Neural progenitor cell (in vitro differentiated cells): ENCODE measurements around the gene ZDHHC1. TPM values are rescaled to one million over a fixed set of nuclear protein-coding genes. Genes with fewer than 3 reads are reported as not detected.

Experiments
- DNase-seq: peaks from one replicate; pipeline ENCODE4 v3.0.0-alpha.2; 2016; ENCODE audit warnings: low spot score
- H2AFZ ChIP-seq: fragments of 200-600 bp; sonication (generic); replicated peaks from 2 replicates; pipeline ENCODE4 v1.6.1; 2016; ENCODE audit warnings: antibody characterized with exemption
- H3F3A ChIP-seq: fragments of 200-600 bp; sonication (generic); 2 replicates; pipeline ENCODE4 v1.6.1; 2016; ENCODE audit warnings: antibody characterized with exemption, low read depth
- H3K27ac ChIP-seq: fragments of 200-600 bp; sonication (generic); 2 replicates; pipeline ENCODE4 v1.5.1; 2016; ENCODE audit warnings: mild to moderate bottlenecking
- H3K27me3 ChIP-seq: fragments of 200-600 bp; sonication (generic); 2 replicates; pipeline ENCODE4 v1.6.1; 2016; ENCODE audit warnings: mild to moderate bottlenecking, moderate library complexity
- H3K36me3 ChIP-seq: fragments of 200-600 bp; sonication (generic); 2 replicates; pipeline ENCODE4 v1.5.1; 2016
- H3K4me1 ChIP-seq: fragments of 200-600 bp; sonication (generic); 2 replicates; pipeline ENCODE4 v1.6.1; 2016; ENCODE audit warnings: mixed run types
- H3K4me2 ChIP-seq: fragments of 200-600 bp; sonication (generic); 2 replicates; pipeline ENCODE4 v1.6.1; 2016
- H3K4me3 ChIP-seq: fragments of 200-600 bp; sonication (generic); 2 replicates; pipeline ENCODE4 v1.5.1; 2016
- H3K79me2 ChIP-seq: fragments of 200-600 bp; sonication (generic); 2 replicates; pipeline ENCODE4 v1.6.1; 2016; ENCODE audit warnings: low read depth
- H3K9ac ChIP-seq: fragments of 200-600 bp; sonication (generic); 2 replicates; pipeline ENCODE4 v1.6.1; 2016
- H3K9me3 ChIP-seq: fragments of 200-600 bp; sonication (generic); 2 replicates; pipeline ENCODE4 v1.5.1; 2016; ENCODE audit warnings: low read depth
- H4K20me1 ChIP-seq: fragments of 200-600 bp; sonication (generic); 2 replicates; pipeline ENCODE4 v1.6.1; 2016; ENCODE audit warnings: low read depth
- H3K27ac Mint-ChIP-seq: 3 replicates; pipeline ENCODE4 v1.8.0; 2021; ENCODE audit warnings: mixed read lengths
- H3K27me3 Mint-ChIP-seq: 2 replicates; pipeline ENCODE4 v1.8.0; 2022; ENCODE audit warnings: low read depth, mild to moderate bottlenecking, inconsistent platforms, moderate library complexity, mixed read lengths; ENCODE audit not compliant: insufficient read depth
- H3K36me3 Mint-ChIP-seq: 3 replicates; pipeline ENCODE4 v1.8.0; 2021; ENCODE audit warnings: mixed read lengths
- H3K4me1 Mint-ChIP-seq: 3 replicates; pipeline ENCODE4 v1.8.0; 2021; ENCODE audit warnings: mixed read lengths
- H3K4me3 Mint-ChIP-seq: 3 replicates; pipeline ENCODE4 v1.8.0; 2021; ENCODE audit warnings: mild to moderate bottlenecking, moderate library complexity, mixed read lengths
- H3K9me3 Mint-ChIP-seq: 3 replicates; pipeline ENCODE4 v1.8.0; 2020; ENCODE audit warnings: mixed read lengths
- EZH2 ChIP-seq: fragments of 200-600 bp; sonication (generic); IDR thresholded peaks from 2 replicates; pipeline ENCODE4 v1.6.1; 2017; ENCODE audit warnings: antibody characterized with exemption, mild to moderate bottlenecking, moderate library complexity
- EZH2phosphoT487 ChIP-seq: fragments of 200-600 bp; sonication (generic); IDR thresholded peaks from 2 replicates; pipeline ENCODE4 v1.6.1; 2017; ENCODE audit warnings: antibody characterized with exemption
- total RNA-seq: library from RNA; depleted of rRNA; stranded (reverse); fragments of >200 nt; gene quantifications from 2 replicates; pipeline ENCODE4 v1.2.3, GENCODE V29; 2015; ENCODE audit warnings: low replicate concordance
- TF ChIP-seq, protein P1 (sequence below): fragments of 200-600 bp; sonication (generic); IDR thresholded peaks from 2 replicates; pipeline ENCODE4 v1.5.1; 2017; ENCODE audit warnings: antibody characterized with exemption, mild to moderate bottlenecking

The ZDHHC1 gene
- total RNA-seq, 1 donor from 2014 or later, result 1.5 TPM

DNA sequence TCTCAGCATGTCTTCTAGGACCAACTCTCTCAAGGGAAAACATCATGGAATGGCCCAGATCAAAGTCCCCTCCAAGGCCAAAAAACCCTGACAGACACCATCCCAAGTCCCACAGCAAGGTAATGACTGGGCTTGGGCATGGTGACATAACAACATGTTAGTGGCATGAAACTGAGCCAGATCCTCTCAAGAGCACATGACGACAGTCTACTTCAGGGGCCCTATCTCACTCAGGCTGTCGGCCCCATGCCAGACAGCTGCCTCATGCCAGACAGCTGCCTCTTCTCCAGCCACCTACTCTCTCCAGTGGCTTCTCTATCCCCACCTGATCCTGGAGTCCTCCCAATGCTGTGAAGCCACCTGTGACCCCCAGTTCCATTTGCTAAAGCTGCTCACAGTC, 33.1 kb upstream of the ZDHHC1 start:
- no peaks in the 10 kb centered on the region for H3K36me3 ChIP-seq
- H3K27me3 Mint-ChIP-seq, result no peaks in the 10 kb centered on the region
- H3F3A ChIP-seq, result no peaks in the 10 kb centered on the region
- no peak overlapping the region for H3K27ac Mint-ChIP-seq
- TF ChIP-seq EZH2 (no peak), EZH2phosphoT487 (no peak)
- TF ChIP-seq, protein P1, sequence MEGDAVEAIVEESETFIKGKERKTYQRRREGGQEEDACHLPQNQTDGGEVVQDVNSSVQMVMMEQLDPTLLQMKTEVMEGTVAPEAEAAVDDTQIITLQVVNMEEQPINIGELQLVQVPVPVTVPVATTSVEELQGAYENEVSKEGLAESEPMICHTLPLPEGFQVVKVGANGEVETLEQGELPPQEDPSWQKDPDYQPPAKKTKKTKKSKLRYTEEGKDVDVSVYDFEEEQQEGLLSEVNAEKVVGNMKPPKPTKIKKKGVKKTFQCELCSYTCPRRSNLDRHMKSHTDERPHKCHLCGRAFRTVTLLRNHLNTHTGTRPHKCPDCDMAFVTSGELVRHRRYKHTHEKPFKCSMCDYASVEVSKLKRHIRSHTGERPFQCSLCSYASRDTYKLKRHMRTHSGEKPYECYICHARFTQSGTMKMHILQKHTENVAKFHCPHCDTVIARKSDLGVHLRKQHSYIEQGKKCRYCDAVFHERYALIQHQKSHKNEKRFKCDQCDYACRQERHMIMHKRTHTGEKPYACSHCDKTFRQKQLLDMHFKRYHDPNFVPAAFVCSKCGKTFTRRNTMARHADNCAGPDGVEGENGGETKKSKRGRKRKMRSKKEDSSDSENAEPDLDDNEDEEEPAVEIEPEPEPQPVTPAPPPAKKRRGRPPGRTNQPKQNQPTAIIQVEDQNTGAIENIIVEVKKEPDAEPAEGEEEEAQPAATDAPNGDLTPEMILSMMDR, result no peak
- no peaks in the 10 kb centered on the region for H3K9me3 Mint-ChIP-seq
- no peak overlapping the region for H3K9ac ChIP-seq
- no peak overlapping the region for H2AFZ ChIP-seq
- no peaks in the 10 kb centered on the region for H3K27me3 ChIP-seq
- H3K4me1 ChIP-seq, result no peaks in the 10 kb centered on the region
- H3K79me2 ChIP-seq, result no peaks in the 10 kb centered on the region
- no peak for DNase-seq
- no peak overlapping the region for H3K4me2 ChIP-seq
- H3K27ac ChIP-seq, result no peak overlapping the region
- peaks cover 10% of the 10 kb centered on the region for H4K20me1 ChIP-seq
- H3K4me1 Mint-ChIP-seq, result peaks cover 20% of the 10 kb centered on the region
- H3K36me3 Mint-ChIP-seq, result peaks cover 14% of the 10 kb centered on the region
- H3K4me3 Mint-ChIP-seq, result no peak overlapping the region
- H3K4me3 ChIP-seq, result no peak overlapping the region
- no peaks in the 10 kb centered on the region for H3K9me3 ChIP-seq

DNA sequence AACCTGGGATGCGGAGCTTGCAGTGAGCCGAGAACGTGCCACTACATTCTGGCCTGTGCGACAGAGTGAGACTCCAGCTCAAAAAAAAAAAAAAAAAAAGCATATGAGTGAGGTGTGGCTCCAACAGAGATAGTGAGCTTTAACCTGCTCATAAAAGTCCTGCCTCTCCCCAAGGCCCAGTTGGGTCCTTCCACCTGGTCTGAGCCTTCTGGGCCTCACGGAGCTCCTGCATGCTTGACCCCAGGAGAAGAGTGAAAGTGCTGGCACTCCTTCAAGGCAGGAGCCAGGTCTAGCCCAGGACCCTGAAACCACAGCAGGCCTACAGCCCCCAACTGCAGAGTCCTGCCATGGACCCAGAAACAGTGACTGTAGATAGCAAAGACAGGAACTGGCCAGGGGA, 32.3 kb upstream of the ZDHHC1 start:
- Histone ChIP-seq H3K9ac (no peak overlapping the region), H4K20me1 (peaks cover 6% of the 10 kb centered on the region), H3K79me2 (no peaks in the 10 kb centered on the region), H3K4me3 (no peak overlapping the region), H3K27me3 (no peaks in the 10 kb centered on the region), H3K4me2 (no peak overlapping the region), H3K36me3 (no peaks in the 10 kb centered on the region), H2AFZ (no peak overlapping the region), H3F3A (no peaks in the 10 kb centered on the region), H3K27ac (no peak overlapping the region), H3K9me3 (no peaks in the 10 kb centered on the region), H3K4me1 (no peaks in the 10 kb centered on the region)
- Mint-ChIP-seq H3K4me3 (no peak overlapping the region), H3K4me1 (peaks cover 13% of the 10 kb centered on the region), H3K27me3 (no peaks in the 10 kb centered on the region), H3K9me3 (no peaks in the 10 kb centered on the region), H3K36me3 (peaks cover 14% of the 10 kb centered on the region), H3K27ac (no peak overlapping the region)
- DNase-seq, result no peak
- no peak for TF ChIP-seq EZH2phosphoT487
- TF ChIP-seq, protein P1, result no peak
- TF ChIP-seq EZH2, result no peak

DNA sequence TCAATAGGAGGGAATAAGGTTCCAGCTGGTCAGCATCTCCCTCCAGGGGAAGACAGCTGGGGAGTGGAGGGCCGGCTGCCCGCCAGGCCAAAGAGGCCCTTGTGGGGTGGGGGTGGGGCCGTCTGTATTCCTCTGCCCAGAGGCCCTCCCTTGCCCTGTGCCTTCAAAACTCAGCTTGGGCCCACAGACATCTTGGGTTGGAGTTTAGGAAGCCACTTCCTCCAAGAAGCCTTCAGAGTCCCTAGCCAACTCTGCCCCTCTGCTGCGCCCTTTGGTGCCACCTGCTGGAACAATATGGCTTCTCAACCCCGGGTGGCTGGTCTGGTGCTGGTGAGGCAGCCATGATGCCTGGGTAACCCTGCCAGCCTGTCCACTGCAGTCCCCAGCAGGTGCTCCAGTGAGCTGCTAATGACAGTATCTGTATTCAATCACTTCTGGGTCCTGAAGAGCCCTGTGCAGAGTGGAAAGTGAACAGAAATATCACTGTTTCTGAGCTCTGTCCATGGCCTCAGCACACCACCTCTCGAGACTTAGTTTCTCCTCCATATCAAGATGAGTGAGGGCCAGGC, 31.3 kb upstream of the ZDHHC1 start:
- H3F3A ChIP-seq, result no peaks in the 10 kb centered on the region
- H4K20me1 ChIP-seq, result peaks cover 6% of the 10 kb centered on the region
- H3K9me3 ChIP-seq, result no peaks in the 10 kb centered on the region
- no peak overlapping the region for H3K27ac ChIP-seq
- TF ChIP-seq, protein P1, result peak; percentile 36
- no peak for TF ChIP-seq EZH2phosphoT487
- H3K36me3 Mint-ChIP-seq, result peaks cover 10% of the 10 kb centered on the region
- DNase-seq, result no peak
- no peaks in the 10 kb centered on the region for H3K79me2 ChIP-seq
- H3K9me3 Mint-ChIP-seq, result no peaks in the 10 kb centered on the region
- H3K27ac Mint-ChIP-seq, result no peak overlapping the region
- H3K9ac ChIP-seq, result no peak overlapping the region
- H3K27me3 ChIP-seq, result no peaks in the 10 kb centered on the region
- no peak overlapping the region for H3K4me3 ChIP-seq
- H3K4me1 ChIP-seq, result no peaks in the 10 kb centered on the region
- no peak overlapping the region for H3K4me2 ChIP-seq
- no peaks in the 10 kb centered on the region for H3K36me3 ChIP-seq
- no peak overlapping the region for H2AFZ ChIP-seq
- H3K4me1 Mint-ChIP-seq, result peaks cover 9% of the 10 kb centered on the region
- no peak overlapping the region for H3K4me3 Mint-ChIP-seq
- H3K27me3 Mint-ChIP-seq, result no peaks in the 10 kb centered on the region
